Panc1 (cell line): ENCODE results near the gene PROM1. TPM values are rescaled to one million over a fixed set of nuclear protein-coding genes. Genes with fewer than 3 reads are reported as not detected.

ENCODE experiments used
- ATAC-seq: fragments of 200-7000 bp; cut with Tn5 transposase; 2 replicates; pipeline ENCODE4 v1.9.1; 2020; ENCODE audit warnings: mild to moderate bottlenecking, moderate library complexity
- BruUV-seq: library from RNA; stranded (reverse); fragments of 400-500 nt; replicated peaks from 2 replicates; lab custom pipeline; 2021; lab: Mats Ljungman, UMichigan
- CTCF ChIA-PET: fragments of 300-600 bp; sonication (Branson Sonifier 250); formaldehyde crosslinking; loops from one replicate; lab custom pipeline; 2022; ENCODE audit warnings: antibody characterized with exemption; lab: Charles Lee
- POLR2A ChIA-PET: fragments of 300-600 bp; sonication (Branson Sonifier 250); formaldehyde crosslinking; loops from one replicate; lab custom pipeline; 2022; ENCODE audit warnings: antibody characterized with exemption; lab: Charles Lee
- DNase-seq: peaks from one replicate; pipeline ENCODE4 v3.0.0-alpha.2; 2010; ENCODE audit warnings: low read depth, low spot score
- H3K27ac ChIP-seq: 2 replicates; pipeline ENCODE4 v1.5.1; 2011; ENCODE audit warnings: mild to moderate bottlenecking, low read length, inconsistent platforms
- H3K27me3 ChIP-seq: fragments of 200-500 bp; sonication (Bioruptor generic); 2 replicates; pipeline ENCODE4 v1.6.0; 2014; ENCODE audit warnings: low read length, inconsistent platforms; ENCODE audit not compliant: control insufficient read depth, insufficient read depth
- H3K36me3 ChIP-seq: fragments of 200-500 bp; sonication (Bioruptor generic); 2 replicates; pipeline ENCODE4 v1.5.1; 2014; ENCODE audit warnings: inconsistent platforms, mild to moderate bottlenecking, low read length, moderate library complexity; ENCODE audit not compliant: control insufficient read depth, insufficient read depth
- H3K4me1 ChIP-seq: 2 replicates; pipeline ENCODE4 v1.5.1; 2011; ENCODE audit warnings: inconsistent platforms, mild to moderate bottlenecking, low read length, moderate library complexity; ENCODE audit not compliant: control insufficient read depth, insufficient read depth
- H3K4me3 ChIP-seq, 2 experiments: 2 replicates each; pipeline ENCODE4 v1.5.1; 2011 to 2012; ENCODE audit warnings: low read depth in 2 of 2, low read length in 2 of 2, mild to moderate bottlenecking in 2 of 2, inconsistent platforms in 1 of 2, moderate library complexity in 1 of 2
- H3K9me3 ChIP-seq: fragments of 200-500 bp; sonication (Bioruptor generic); 2 replicates; pipeline ENCODE4 v1.5.1; 2014; ENCODE audit warnings: low read depth, mild to moderate bottlenecking, inconsistent platforms, low read length, moderate library complexity; ENCODE audit not compliant: control insufficient read depth, insufficient read depth
- CTCF ChIP-seq: fragments of 450-650 bp; IDR thresholded peaks from 2 replicates; pipeline ENCODE4 v1.5.1; 2017; ENCODE audit warnings: mild to moderate bottlenecking
- POLR2AphosphoS5 ChIP-seq: IDR thresholded peaks from 2 replicates; pipeline ENCODE4 v1.6.1; 2012; ENCODE audit warnings: mild to moderate bottlenecking, low read depth, low read length, moderate library complexity
- REST ChIP-seq, 2 experiments: IDR thresholded peaks; 2 replicates each; pipeline ENCODE4 v1.6.1; 2011 to 2012; ENCODE audit warnings: low read depth in 2 of 2, control low read depth in 1 of 2, low read length in 1 of 2, mild to moderate bottlenecking in 1 of 2, moderate library complexity in 1 of 2; ENCODE audit not compliant: insufficient read depth in 1 of 2
- SIN3A ChIP-seq: IDR thresholded peaks from 2 replicates; pipeline ENCODE4 v1.6.1; 2012; ENCODE audit warnings: low read depth, mild to moderate bottlenecking, low read length, moderate library complexity, borderline replicate concordance; ENCODE audit not compliant: insufficient read depth
- TCF7L2 ChIP-seq: IDR thresholded peaks from 2 replicates; pipeline ENCODE4 v1.6.1; 2011; ENCODE audit warnings: mild to moderate bottlenecking, low read depth, low read length, inconsistent platforms
- in situ Hi-C: cut with HindIII; loops from 2 replicates; pipeline ENCODE4 v1.10.0; 2016; ENCODE audit warnings: low sequenced_read_pairs, low pct_unique_long_range_greater_than_20kb
- intact Hi-C: fragments of 100-400 bp; cut with micrococcal nuclease; formaldehyde crosslinking; loops from one replicate; pipeline ENCODE4 v1.10.0; 2022; ENCODE audit not compliant: unreplicated experiment
- total RNA-seq: library from RNA; stranded (reverse); gene quantifications from one replicate; pipeline ENCODE4 v1.2.1, GENCODE V29; 2021; ENCODE audit not compliant: unreplicated experiment

The PROM1 gene
- total RNA-seq, 1 experiment from 2014 or later: 0.18 TPM

GRCh38 chr4:16067515-16067914 lies 16.3 kb downstream of the PROM1 start:
- ChIA-PET POLR2A (no interaction called here), CTCF (no interaction called here)
- Histone ChIP-seq H3K27me3 (no peaks in the 10 kb centered on the region), H3K9me3 (no peaks in the 10 kb centered on the region), H3K4me1 (no peaks in the 10 kb centered on the region), H3K4me3 (no peak overlapping the region), H3K27ac (no peak overlapping the region), H3K36me3 (no peaks in the 10 kb centered on the region)
- intact Hi-C loops: no loop called here
- no TSS peak for BruUV-seq
- TF ChIP-seq CTCF: no peak
- no peak for TF ChIP-seq REST (IDR thresholded peaks at IDR 0.05; ENCODE audit: insufficient read depth in 1 of 2, low read depth in 2 of 2, low read length in 1 of 2)
- TF ChIP-seq TCF7L2: no peak
- no peak for TF ChIP-seq POLR2AphosphoS5
- no peak for TF ChIP-seq SIN3A
- in situ Hi-C loops: no loop called here
- ATAC-seq: no peak
- DNase-seq: no peak

GRCh38 chr4:16066586-16067128 lies 17.2 kb downstream of the PROM1 start:
- no peaks in the 10 kb centered on the region for H3K36me3 ChIP-seq
- POLR2A ChIA-PET: no interaction called here
- H3K9me3 ChIP-seq: no peaks in the 10 kb centered on the region
- H3K27ac ChIP-seq: no peak overlapping the region
- no peak for ATAC-seq
- no peak for DNase-seq
- no peak overlapping the region for H3K4me3 ChIP-seq
- no TSS peak for BruUV-seq
- TF ChIP-seq POLR2AphosphoS5: no peak
- no peak for TF ChIP-seq REST (IDR thresholded peaks at IDR 0.05; ENCODE audit: insufficient read depth in 1 of 2, low read depth in 2 of 2, low read length in 1 of 2)
- TF ChIP-seq SIN3A: no peak
- TF ChIP-seq CTCF: no peak
- no peaks in the 10 kb centered on the region for H3K4me1 ChIP-seq
- no peaks in the 10 kb centered on the region for H3K27me3 ChIP-seq
- in situ Hi-C loops (no loop called here), intact Hi-C loops (no loop called here)
- CTCF ChIA-PET: no interaction called here
